Epidermal melanocyte (primary cell): ENCODE measurements around the gene SDC1.

Source experiments
- DNase-seq: peaks from one replicate; pipeline ENCODE4 v3.0.0; 2011; ENCODE audit warnings: low spot score; ENCODE audit not compliant: insufficient read length

SDC1 gene

DNA sequence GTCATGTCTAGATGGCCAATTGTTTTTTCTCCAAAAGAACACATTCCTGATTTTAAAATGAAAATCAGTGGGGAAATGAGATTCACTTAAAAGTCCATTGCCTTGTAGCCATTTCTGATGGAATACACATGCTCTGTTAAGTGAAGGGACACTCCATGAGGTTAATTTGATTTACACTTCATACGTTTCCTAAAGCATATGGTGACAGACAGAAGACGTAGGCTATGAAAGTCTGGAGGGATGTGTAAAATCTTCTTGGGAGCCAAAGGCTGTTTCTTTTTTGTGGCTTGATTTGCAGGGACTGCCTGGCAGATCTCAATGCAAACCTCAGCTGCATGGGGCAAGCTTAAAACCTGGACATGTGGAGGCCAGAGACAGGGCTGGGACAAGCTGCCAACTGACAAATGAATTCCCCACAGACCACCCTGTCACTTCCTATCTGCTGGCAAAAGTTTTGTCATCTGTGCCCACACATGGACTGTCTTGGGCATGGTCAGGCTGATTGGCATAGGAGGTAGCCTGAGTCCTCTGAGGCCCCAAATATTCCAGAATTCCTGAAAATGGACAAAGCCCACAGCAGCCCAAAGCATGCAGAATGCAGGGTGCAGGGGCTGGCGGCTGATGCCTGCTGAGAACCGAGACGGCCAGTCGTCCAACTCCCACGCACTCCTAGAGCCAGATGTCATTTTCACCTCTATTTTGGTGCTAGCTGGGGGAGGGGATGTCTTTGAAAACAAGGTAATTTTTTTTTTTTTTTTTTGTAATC lies 73.9 kb downstream of the SDC1 start:
- no peak for DNase-seq
